NCI-H2081 treated with DMSO at 0.1 percent for 48 hours (cell line): ENCODE results near the gene CRPPA.
"Not testable (repeated sequence)": the region's sequence is repeated elsewhere in the genome, so short reads cannot be mapped to it uniquely, and the experiment has no call there.

ENCODE experiments used
- DNase-seq: peaks from one replicate; lab custom pipeline; 2025; lab: John Stamatoyannopoulos, UW

The CRPPA gene

DNA sequence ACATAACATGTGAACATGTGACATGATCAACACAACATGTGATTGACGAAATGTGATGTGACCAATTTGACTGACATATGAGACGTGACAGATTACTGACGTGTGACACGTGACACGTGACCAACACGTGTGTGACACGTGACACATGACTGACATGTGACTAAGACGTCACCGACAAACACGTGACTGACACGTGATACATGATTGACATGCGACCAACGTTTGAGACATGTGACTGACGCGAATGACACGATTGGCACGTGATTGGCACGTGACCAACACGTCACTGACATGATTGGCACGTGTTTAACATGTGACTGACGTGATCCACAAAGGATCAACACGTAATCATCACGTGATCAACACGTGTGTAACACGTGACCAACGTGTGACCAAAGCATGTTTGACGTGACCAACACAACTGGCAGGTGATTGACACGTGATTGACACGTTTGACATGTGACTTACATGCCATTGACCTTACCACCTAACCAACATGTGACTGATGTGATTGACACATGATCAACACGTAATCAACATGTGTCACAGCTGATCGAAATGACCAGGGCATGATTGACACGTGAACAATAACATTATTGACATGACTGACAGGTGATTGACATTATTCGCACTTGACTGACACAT lies 23.7 kb downstream of the CRPPA start:
- no peak for DNase-seq

- DNase-seq = no peak
Observed at GRCh38 chr7:16396766-16397500, 24.4 kb downstream of the CRPPA start.

GRCh38 chr7:16395121-16395520 lies 26.2 kb downstream of the CRPPA start:
- no peak for DNase-seq

GRCh38 chr7:16393862-16394422 lies 27.4 kb downstream of the CRPPA start:
- DNase-seq = no peak

DNA sequence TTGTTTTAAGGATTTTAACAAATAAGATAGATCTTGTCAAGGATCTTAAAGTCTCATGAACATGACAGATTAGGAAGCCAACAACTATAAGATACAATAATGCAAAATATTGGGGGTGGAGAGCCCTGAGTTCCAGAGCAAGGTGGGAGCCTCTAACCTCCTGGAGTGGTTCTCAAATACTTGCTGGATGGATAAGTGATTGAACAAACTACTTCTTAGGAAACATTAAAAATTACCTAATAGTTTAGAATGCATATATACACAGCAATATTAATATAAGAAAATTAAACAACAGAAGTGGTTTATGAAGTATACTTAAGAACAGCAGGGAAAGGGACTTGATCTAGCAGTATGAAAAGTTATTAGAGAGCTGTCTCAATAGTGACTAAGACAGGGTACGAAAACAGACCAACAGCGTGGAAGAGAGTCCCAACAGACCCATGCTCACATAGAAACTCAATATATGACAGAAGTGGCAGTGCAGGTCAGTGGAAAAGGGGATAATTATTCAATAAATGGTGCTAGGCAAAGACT lies 28.3 kb downstream of the CRPPA start:
- DNase-seq = no peak

DNA sequence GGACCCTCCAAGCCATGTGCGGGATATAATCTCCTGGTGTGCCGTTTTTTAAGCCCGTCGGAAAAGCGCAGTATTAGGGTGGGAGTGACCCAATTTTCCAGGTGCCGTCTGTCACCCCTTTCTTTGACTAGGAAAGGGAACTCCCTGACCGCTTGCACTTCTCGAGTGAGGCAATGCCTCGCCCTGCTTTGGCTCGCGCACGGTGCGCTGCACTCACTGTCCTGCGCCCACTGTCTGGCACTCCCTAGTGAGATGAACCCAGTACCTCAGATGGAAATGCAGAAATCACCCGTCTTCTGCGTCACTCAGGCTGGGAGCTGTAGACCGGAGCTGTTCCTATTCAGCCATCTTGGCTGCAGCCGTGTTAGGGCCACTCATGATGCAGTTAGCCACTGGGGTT lies 37.6 kb downstream of the CRPPA start:
- not testable (repeated sequence) for DNase-seq

DNA sequence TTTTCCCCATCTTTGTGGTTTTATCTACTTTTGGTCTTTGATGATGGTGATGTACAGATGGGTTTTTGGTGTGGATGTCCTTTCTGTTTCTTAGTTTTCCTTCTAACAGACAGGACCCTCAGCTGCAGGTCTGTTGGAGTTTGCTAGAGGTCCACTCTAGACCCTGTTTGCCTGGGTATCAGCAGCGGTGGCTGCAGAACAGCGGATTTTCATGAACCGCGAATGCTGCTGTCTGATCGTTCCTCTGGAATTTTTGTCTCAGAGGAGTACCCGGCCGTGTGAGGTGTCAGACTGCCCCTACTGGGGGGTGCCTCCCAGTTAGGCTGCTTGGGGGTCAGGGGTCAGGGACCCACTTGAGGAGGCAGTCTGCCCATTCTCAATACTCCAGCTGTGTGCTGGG lies 38.2 kb downstream of the CRPPA start:
- DNase-seq = not testable (repeated sequence)
